Kidney (tissue), 14 donors: Measurements from ENCODE around the gene GALNT14. TPM values are rescaled to one million over a fixed set of nuclear protein-coding genes. Genes with fewer than 3 reads are reported as not detected.

Experiments used
- DNase-seq, 5 donors: peaks; one replicate each; pipeline ENCODE4 v3.0.0-alpha.2; 2013 to 2020
- FAIRE-seq: peaks from 2 replicates; lab custom pipeline; 2012; peaks lifted over from hg19 to GRCh38; lab: Jason Lieb, UNC
- H3K27ac ChIP-seq, 2 donors: one replicate each; pipeline ENCODE4 v1.7.0; 2013; ENCODE audit warnings: low read depth in 2 of 2, low read length in 2 of 2, inconsistent platforms in 1 of 2
- H3K27me3 ChIP-seq: one replicate; pipeline ENCODE4 v1.7.1; 2013; ENCODE audit warnings: low read length, inconsistent platforms; ENCODE audit not compliant: control insufficient read depth, insufficient read depth
- H3K36me3 ChIP-seq, 3 donors: one replicate each; pipeline versions ENCODE4 v1.7.0 to v1.7.1; 2013; ENCODE audit warnings: low read length in 3 of 3, control low read depth in 1 of 3, inconsistent platforms in 1 of 3; ENCODE audit not compliant: insufficient read depth in 3 of 3, control insufficient read depth in 2 of 3
- H3K4me1 ChIP-seq, 3 donors: one replicate each; pipeline versions ENCODE4 v1.7.0 to v1.7.1; 2013; ENCODE audit warnings: low read length in 3 of 3, inconsistent platforms in 1 of 3, low read depth in 1 of 3; ENCODE audit not compliant: control insufficient read depth in 2 of 3, insufficient read depth in 2 of 3
- H3K4me3 ChIP-seq, 3 donors: one replicate each; pipeline versions ENCODE4 v1.7.0 to v1.8.1; 2013; ENCODE audit warnings: low read length in 3 of 3, control low read depth in 1 of 3, inconsistent platforms in 1 of 3
- H3K9ac ChIP-seq, 3 donors: one replicate each; pipeline versions ENCODE4 v1.7.0 to v1.7.1; 2013; ENCODE audit warnings: low read length in 3 of 3, control low read depth in 1 of 3, inconsistent platforms in 1 of 3
- H3K9me3 ChIP-seq, 3 donors: one replicate each; pipeline versions ENCODE4 v1.7.0 to v1.7.1; 2013; ENCODE audit warnings: low read length in 3 of 3, control low read depth in 1 of 3, inconsistent platforms in 1 of 3; ENCODE audit not compliant: control insufficient read depth in 2 of 3, insufficient read depth in 1 of 3
- intact Hi-C: fragments of 100-400 bp; cut with DNase I; formaldehyde crosslinking; loops from one replicate; pipeline ENCODE4 v1.11.1; 2022
- polyA plus RNA-seq: library from polyadenylated mRNA; stranded (reverse); fragments of 350-450 nt; fragmentation: Illumina TruSeq; extraction: RNeasy Lipid Tissue Mini Kit (QIAGEN cat#74804); gene quantifications from one replicate; pipeline ENCODE4 v1.2.3, GENCODE V29; 2014; ENCODE audit warnings: low read depth, low replicate concordance; ENCODE audit not compliant: insufficient read depth
- total RNA-seq: library from RNA; stranded (reverse); fragmentation: NEBNext Ultra II Directional; extraction: Animal tissue kit (Norgen Biotek cat#: 25700); gene quantifications from one replicate; pipeline ENCODE4 v1.2.1, GENCODE V29; 2021
- TF ChIP-seq, protein P1 (sequence below): IDR thresholded peaks from 3 replicates; pipeline ENCODE4 v1.5.1; 2012; ENCODE audit warnings: mild to moderate bottlenecking, moderate library complexity, borderline replicate concordance; ENCODE audit not compliant: insufficient read depth; ENCODE audit errors: extremely low read depth
- donor health status: control.
- donor health status: control.
- donor health status: control.
- donor health status: control.
- donor health status: control.
- donor health status: DM: yes; HTN: yes; CAD: no.
- donor health status: Normal renal cell carcinoma (clear cell type).

GALNT14 gene
- total and polyA plus RNA-seq, 2 donors from 2014 or later, result 84.6 to 90.3 TPM

DNA sequence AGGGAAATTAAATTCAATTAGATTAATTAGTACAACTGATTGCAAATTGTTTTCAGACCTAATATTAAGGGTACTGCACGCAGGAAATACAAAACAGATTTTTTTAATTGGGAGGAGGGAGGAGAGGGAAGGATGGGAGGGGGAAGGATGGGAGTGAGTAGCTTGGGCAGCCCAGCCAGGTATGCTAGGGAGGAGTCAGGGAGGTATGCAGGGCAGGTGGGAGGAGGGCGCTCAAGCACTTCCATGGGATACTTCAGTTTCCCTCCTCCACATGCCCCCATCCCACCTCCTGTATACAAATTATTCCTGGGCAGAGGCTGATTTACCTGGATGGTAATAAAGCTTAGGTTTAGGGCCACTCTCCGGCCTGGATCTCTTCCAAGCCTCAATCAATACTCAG is 254.4 kb downstream of the GALNT14 start:
- no peak for FAIRE-seq
- no peaks in the 10 kb centered on the region for H3K36me3 ChIP-seq
- TF ChIP-seq, protein P1, sequence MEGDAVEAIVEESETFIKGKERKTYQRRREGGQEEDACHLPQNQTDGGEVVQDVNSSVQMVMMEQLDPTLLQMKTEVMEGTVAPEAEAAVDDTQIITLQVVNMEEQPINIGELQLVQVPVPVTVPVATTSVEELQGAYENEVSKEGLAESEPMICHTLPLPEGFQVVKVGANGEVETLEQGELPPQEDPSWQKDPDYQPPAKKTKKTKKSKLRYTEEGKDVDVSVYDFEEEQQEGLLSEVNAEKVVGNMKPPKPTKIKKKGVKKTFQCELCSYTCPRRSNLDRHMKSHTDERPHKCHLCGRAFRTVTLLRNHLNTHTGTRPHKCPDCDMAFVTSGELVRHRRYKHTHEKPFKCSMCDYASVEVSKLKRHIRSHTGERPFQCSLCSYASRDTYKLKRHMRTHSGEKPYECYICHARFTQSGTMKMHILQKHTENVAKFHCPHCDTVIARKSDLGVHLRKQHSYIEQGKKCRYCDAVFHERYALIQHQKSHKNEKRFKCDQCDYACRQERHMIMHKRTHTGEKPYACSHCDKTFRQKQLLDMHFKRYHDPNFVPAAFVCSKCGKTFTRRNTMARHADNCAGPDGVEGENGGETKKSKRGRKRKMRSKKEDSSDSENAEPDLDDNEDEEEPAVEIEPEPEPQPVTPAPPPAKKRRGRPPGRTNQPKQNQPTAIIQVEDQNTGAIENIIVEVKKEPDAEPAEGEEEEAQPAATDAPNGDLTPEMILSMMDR, result no peak
- no peak overlapping the region for H3K4me3 ChIP-seq
- H3K4me1 ChIP-seq, result no peaks in the 10 kb centered on the region
- H3K9me3 ChIP-seq, result peaks cover 0 to 6% (median 0%) of the 10 kb centered on the region in 3 donors
- no peak overlapping the region for H3K9ac ChIP-seq
- H3K27ac ChIP-seq, result no peak overlapping the region
- DNase-seq, result peak in 2 of 5 donors; percentile 29 to 33
- H3K27me3 ChIP-seq, result no peaks in the 10 kb centered on the region
- intact Hi-C loops, result no loop called here

DNA sequence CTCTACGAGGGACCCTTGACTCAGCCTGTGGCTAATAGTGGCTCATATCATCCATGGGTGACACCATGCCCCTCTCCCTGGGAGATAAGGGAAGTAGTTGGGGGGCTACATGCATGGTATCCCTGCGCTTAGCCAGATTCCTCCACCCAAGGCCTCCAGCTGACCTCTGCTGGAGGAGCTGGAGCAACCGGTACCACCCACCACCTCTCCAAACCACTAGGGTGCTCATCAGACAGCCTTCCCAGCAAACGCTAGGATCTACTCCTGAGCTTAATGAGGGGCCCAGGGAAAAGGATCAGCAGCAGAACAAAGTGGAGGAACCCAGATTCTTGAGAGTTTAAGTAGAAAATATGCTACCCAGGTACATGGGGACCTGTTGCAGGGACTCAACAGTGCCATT is 255.1 kb downstream of the GALNT14 start:
- H3K4me3 ChIP-seq, result no peak overlapping the region
- intact Hi-C loops, result no loop called here
- H3K27me3 ChIP-seq, result no peaks in the 10 kb centered on the region
- no peak for FAIRE-seq
- TF ChIP-seq, protein P1, result no peak
- no peak overlapping the region for H3K9ac ChIP-seq
- peaks cover 0 to 6% (median 0%) of the 10 kb centered on the region in 3 donors for H3K9me3 ChIP-seq
- H3K27ac ChIP-seq, result no peak overlapping the region
- H3K4me1 ChIP-seq, result no peaks in the 10 kb centered on the region
- no peak for DNase-seq
- no peaks in the 10 kb centered on the region for H3K36me3 ChIP-seq

- Histone ChIP-seq H3K27me3 (no peaks in the 10 kb centered on the region), H3K36me3 (no peaks in the 10 kb centered on the region), H3K9ac (no peak overlapping the region), H3K4me1 (no peaks in the 10 kb centered on the region), H3K27ac (no peak overlapping the region), H3K4me3 (no peak overlapping the region), H3K9me3 (peaks cover 0 to 6% (median 0%) of the 10 kb centered on the region in 3 donors)
- DNase-seq (no peak), FAIRE-seq (no peak)
- intact Hi-C loops, result no loop called here
- TF ChIP-seq, protein P1, result no peak
Measured at GRCh38 chr2:30880516-30880915, 257.7 kb downstream of the GALNT14 start.

DNA sequence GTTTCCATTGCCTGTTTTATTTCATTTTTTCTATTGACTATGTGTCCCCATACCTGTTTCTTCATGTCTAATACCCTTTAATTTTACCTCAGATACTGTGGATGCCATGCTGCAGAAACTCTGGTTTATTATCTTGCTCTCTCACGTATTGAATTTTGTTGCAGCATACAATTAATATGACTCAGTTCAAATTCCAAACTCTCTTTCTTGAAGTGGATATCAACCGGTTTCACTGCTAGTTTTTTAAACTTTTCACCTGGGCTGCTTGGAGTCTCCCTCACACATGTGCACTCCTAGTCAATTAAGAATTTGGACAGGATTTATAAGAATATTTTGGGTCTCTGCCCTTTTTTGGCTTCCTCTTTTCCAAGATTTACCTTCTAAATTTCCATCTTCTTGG is 260.4 kb downstream of the GALNT14 start:
- H3K4me3 ChIP-seq, result no peak overlapping the region
- TF ChIP-seq, protein P1, result no peak
- no peaks in the 10 kb centered on the region for H3K27me3 ChIP-seq
- H3K36me3 ChIP-seq, result no peaks in the 10 kb centered on the region
- intact Hi-C loops, result no loop called here
- FAIRE-seq (no peak), DNase-seq (no peak)
- no peak overlapping the region for H3K27ac ChIP-seq
- no peak overlapping the region for H3K9ac ChIP-seq
- peaks cover 0 to 6% (median 0%) of the 10 kb centered on the region in 3 donors for H3K9me3 ChIP-seq
- H3K4me1 ChIP-seq, result no peaks in the 10 kb centered on the region
